ENCODE data around the gene OBSCN.

The OBSCN gene

DNA sequence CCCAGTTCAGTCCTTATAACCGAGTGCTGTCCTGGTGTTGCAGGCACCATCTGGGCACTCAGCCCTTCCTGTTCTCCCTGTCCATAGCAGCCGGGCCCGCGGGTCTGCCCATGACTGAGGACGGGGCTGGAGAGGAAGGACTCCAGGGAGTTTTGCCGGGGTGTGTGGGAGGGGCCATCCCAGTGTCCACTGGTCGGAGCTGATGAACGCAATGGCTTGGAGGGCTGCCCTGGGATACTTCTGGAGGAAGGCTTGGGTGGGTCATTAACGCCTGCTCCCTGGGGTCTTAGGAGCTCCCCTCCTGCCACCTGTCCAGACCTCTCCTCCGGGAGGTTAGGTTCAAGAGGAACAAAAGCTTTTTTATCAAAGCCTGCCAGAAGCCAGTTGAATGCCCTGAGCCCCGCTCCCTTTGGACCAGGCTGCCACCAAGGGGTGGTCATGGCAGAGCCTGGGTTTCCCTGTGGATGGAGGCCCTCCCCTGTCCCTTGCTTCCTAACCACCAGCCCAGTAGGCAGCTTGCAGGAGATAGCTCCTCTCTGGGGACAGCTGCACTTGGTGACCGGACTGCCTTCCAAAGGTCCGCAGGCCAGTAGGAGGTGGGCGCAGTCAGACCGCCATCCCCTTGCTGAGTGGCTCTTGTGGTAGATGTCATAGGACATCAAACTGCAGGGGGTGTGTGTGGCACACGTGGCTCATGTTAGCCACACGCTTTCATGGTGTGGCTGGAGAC is 137.5 kb downstream of the OBSCN start:
- Histone ChIP-seq H3K27ac (ENCODE audit: low read depth, low read length, poor library complexity, severe bottlenecking) (no peak overlapping the region), H3K4me3 (ENCODE audit: low read depth, low read length, poor library complexity, severe bottlenecking) (no peak overlapping the region), H3K36me3 (ENCODE audit: insufficient read depth, low read length) (no peaks in the 10 kb centered on the region), H3K9ac (ENCODE audit: low read length) (no peak overlapping the region), H3K4me2 (ENCODE audit: low read length) (no peak overlapping the region), H3K79me2 (ENCODE audit: insufficient read depth, low read length) (no peaks in the 10 kb centered on the region), H3K4me1 (ENCODE audit: insufficient read depth, low read length, severe bottlenecking) (no peaks in the 10 kb centered on the region), H3K27me3 (ENCODE audit: insufficient read depth, low read length) (no peaks in the 10 kb centered on the region), H3F3A (ENCODE audit: insufficient read depth, low read length) (no peaks in the 10 kb centered on the region), H3K9me3 (ENCODE audit: low read length) (no peaks in the 10 kb centered on the region; the same call in 1 of the 2 replicates), H3K9me2 (ENCODE audit: low read depth, low read length) (no peaks in the 10 kb centered on the region), H4K20me1 (ENCODE audit: insufficient read depth, low read length) (no peaks in the 10 kb centered on the region), H2AFZ (ENCODE audit: low read length) (no peak overlapping the region)
- TF ChIP-seq, protein P1, sequence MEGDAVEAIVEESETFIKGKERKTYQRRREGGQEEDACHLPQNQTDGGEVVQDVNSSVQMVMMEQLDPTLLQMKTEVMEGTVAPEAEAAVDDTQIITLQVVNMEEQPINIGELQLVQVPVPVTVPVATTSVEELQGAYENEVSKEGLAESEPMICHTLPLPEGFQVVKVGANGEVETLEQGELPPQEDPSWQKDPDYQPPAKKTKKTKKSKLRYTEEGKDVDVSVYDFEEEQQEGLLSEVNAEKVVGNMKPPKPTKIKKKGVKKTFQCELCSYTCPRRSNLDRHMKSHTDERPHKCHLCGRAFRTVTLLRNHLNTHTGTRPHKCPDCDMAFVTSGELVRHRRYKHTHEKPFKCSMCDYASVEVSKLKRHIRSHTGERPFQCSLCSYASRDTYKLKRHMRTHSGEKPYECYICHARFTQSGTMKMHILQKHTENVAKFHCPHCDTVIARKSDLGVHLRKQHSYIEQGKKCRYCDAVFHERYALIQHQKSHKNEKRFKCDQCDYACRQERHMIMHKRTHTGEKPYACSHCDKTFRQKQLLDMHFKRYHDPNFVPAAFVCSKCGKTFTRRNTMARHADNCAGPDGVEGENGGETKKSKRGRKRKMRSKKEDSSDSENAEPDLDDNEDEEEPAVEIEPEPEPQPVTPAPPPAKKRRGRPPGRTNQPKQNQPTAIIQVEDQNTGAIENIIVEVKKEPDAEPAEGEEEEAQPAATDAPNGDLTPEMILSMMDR (IDR thresholded peaks at IDR 0.05; ENCODE audit: low read length), result no peak
- no peak for TF ChIP-seq EZH2 (IDR thresholded peaks at IDR 0.05; ENCODE audit: borderline replicate concordance, low read length)

DNA sequence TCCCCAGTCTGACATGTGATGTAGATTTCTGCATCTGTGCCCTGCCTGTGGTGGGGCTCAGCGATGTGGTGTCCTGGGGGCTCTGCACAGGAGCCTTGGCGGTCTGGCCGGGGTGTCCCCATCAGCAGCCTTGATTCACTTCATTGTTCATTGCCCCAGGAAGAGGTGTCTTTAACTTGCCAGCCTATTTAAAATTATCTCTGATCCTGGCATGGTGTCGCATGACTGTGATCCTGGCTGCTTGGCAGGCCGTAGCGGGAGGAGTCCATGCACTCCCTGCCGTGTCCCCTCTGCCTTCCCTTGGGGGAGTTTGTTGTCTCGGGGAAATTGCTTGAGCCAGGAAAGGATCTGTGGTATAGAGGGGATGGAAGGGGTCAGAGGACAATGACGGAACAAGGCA is 138.9 kb downstream of the OBSCN start:
- Histone ChIP-seq H3F3A (ENCODE audit: insufficient read depth, low read length) (no peaks in the 10 kb centered on the region), H3K9me2 (ENCODE audit: low read depth, low read length) (no peaks in the 10 kb centered on the region), H3K9me3 (ENCODE audit: low read length) (no peaks in the 10 kb centered on the region; the same call in 1 of the 2 replicates), H3K36me3 (ENCODE audit: insufficient read depth, low read length) (no peaks in the 10 kb centered on the region), H3K27me3 (ENCODE audit: insufficient read depth, low read length) (no peaks in the 10 kb centered on the region), H3K9ac (ENCODE audit: low read length) (no peak overlapping the region), H3K79me2 (ENCODE audit: insufficient read depth, low read length) (no peaks in the 10 kb centered on the region), H3K4me1 (ENCODE audit: insufficient read depth, low read length, severe bottlenecking) (no peaks in the 10 kb centered on the region), H3K27ac (ENCODE audit: low read depth, low read length, poor library complexity, severe bottlenecking) (no peak overlapping the region), H3K4me2 (ENCODE audit: low read length) (no peak overlapping the region), H3K4me3 (ENCODE audit: low read depth, low read length, poor library complexity, severe bottlenecking) (no peak overlapping the region), H4K20me1 (ENCODE audit: insufficient read depth, low read length) (no peaks in the 10 kb centered on the region), H2AFZ (ENCODE audit: low read length) (no peak overlapping the region)
- TF ChIP-seq EZH2 (IDR thresholded peaks at IDR 0.05; ENCODE audit: borderline replicate concordance, low read length), result no peak

DNA sequence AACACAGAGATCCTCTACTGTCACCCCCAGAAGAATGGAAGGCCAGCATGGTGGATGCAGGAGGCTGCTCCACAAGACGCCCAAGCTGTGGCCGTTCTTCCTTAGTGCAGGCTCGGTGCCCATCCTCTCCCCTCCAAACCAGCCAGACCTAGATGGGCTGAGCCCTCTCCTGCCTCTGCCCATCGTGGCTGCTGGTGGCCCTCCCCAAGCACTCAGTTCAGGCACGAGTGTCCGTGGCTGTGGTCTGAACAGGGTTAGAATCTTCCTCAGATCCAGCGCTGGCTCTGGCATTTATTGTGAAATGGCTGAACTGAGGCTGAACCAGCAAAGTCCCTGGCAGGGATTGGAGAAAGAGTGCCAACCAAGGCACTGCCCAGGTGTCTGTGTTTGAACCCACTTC is 139.3 kb downstream of the OBSCN start:
- no peaks in the 10 kb centered on the region; the same call in 1 of the 2 replicates for H3K9me3 ChIP-seq (ENCODE audit: low read length)
- H2AFZ ChIP-seq (ENCODE audit: low read length), result no peak overlapping the region
- no peaks in the 10 kb centered on the region for H3K36me3 ChIP-seq (ENCODE audit: insufficient read depth, low read length)
- H3K27me3 ChIP-seq (ENCODE audit: insufficient read depth, low read length), result no peaks in the 10 kb centered on the region
- TF ChIP-seq EZH2 (IDR thresholded peaks at IDR 0.05; ENCODE audit: borderline replicate concordance, low read length), result no peak
- TF ChIP-seq, protein P1 (IDR thresholded peaks at IDR 0.05; ENCODE audit: low read length), result no peak
- H3K79me2 ChIP-seq (ENCODE audit: insufficient read depth, low read length), result no peaks in the 10 kb centered on the region
- no peak overlapping the region for H3K4me2 ChIP-seq (ENCODE audit: low read length)
- no peaks in the 10 kb centered on the region for H4K20me1 ChIP-seq (ENCODE audit: insufficient read depth, low read length)
- H3K9me2 ChIP-seq (ENCODE audit: low read depth, low read length), result no peaks in the 10 kb centered on the region
- no peaks in the 10 kb centered on the region for H3K4me1 ChIP-seq (ENCODE audit: insufficient read depth, low read length, severe bottlenecking)
- H3K27ac ChIP-seq (ENCODE audit: low read depth, low read length, poor library complexity, severe bottlenecking), result no peak overlapping the region
- no peak overlapping the region for H3K9ac ChIP-seq (ENCODE audit: low read length)
- no peak overlapping the region for H3K4me3 ChIP-seq (ENCODE audit: low read depth, low read length, poor library complexity, severe bottlenecking)
- no peaks in the 10 kb centered on the region for H3F3A ChIP-seq (ENCODE audit: insufficient read depth, low read length)
